ENCODE results near the gene FAM169A. TPM values are rescaled to one million over a fixed set of nuclear protein-coding genes. Genes with fewer than 3 reads are reported as not detected.

The FAM169A gene
- total RNA-seq, 4 donors from 2014 or later, result 0.53 TPM; not detected in 3

DNA sequence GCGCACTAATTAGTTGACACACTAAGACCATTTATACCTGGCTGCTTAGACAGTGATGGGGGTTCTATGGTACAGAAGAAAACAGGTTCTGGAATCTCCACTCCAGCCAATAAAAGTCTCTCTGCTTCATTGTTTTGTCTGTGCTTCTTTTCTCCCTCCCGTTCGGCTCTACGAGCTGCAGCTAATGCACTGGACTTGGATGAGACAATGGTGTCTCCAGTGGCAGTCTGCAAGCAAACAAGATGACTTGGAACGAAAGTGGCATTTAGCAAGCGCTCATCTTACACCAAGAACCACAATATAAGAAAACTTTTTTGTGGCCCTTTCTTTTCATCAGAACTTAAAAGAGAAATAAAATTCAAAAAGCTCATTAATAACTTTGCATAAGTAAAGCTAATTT is 129.4 kb downstream of the FAM169A start:
- Histone ChIP-seq H3K4me1 (no peaks in the 10 kb centered on the region), H3K27me3 (no peaks in the 10 kb centered on the region), H3K9me3 (no peaks in the 10 kb centered on the region), H3K36me3 (peaks cover 0 to 76% of the 10 kb centered on the region in 2 donors), H3K4me3 (no peak overlapping the region), H3K27ac (no peak overlapping the region)
- no peak for ATAC-seq
- DNase-seq, result no peak
- intact Hi-C loops (cut with DNase I; ENCODE audit: low total_unique reads) (no loop called here), in situ Hi-C loops (cut with MboI; ENCODE audit: low sequenced_read_pairs in 4 of 4) (no loop called here)
- TF ChIP-seq, protein P1, sequence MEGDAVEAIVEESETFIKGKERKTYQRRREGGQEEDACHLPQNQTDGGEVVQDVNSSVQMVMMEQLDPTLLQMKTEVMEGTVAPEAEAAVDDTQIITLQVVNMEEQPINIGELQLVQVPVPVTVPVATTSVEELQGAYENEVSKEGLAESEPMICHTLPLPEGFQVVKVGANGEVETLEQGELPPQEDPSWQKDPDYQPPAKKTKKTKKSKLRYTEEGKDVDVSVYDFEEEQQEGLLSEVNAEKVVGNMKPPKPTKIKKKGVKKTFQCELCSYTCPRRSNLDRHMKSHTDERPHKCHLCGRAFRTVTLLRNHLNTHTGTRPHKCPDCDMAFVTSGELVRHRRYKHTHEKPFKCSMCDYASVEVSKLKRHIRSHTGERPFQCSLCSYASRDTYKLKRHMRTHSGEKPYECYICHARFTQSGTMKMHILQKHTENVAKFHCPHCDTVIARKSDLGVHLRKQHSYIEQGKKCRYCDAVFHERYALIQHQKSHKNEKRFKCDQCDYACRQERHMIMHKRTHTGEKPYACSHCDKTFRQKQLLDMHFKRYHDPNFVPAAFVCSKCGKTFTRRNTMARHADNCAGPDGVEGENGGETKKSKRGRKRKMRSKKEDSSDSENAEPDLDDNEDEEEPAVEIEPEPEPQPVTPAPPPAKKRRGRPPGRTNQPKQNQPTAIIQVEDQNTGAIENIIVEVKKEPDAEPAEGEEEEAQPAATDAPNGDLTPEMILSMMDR (IDR thresholded peaks at IDR 0.05 in 4 of 5, conservative IDR thresholded peaks at IDR 0.05 in 1 of 5), result no peak
- TF ChIP-seq POLR2A (IDR thresholded peaks at IDR 0.05), result no peak

Other genes with a start within 250 kb of the FAM169A start
- 1 to 10 TPM; 2.2 to 3.4 (median 2.5) TPM for gene ENC1, start 225.7 kb downstream of the FAM169A start, total RNA-seq
- gene HEXB, start 181.2 kb downstream of the FAM169A start, total RNA-seq, result 10 to 100 TPM; 32.3 to 54.4 (median 47.1) TPM
- gene GFM2, start 99.3 kb downstream of the FAM169A start, total RNA-seq, result 10 to 100 TPM; 19.4 to 25.6 (median 23.8) TPM
- 10 to 100 TPM; 64.4 to 98.2 (median 94.9) TPM for gene NSA2, start 99.1 kb downstream of the FAM169A start, total RNA-seq
- 1 to 10 TPM; 1.1 to 2.8 (median 1.7) TPM for gene GCNT4, start 186.2 kb upstream of the FAM169A start, total RNA-seq

All from gastrocnemius medialis (tissue), 4 donors.